Lower leg skin (tissue), 4 donors: Measurements from ENCODE around the gene SV2C. TPM values are rescaled to one million over a fixed set of nuclear protein-coding genes. Genes with fewer than 3 reads are reported as not detected.
A peak's percentile ranks its signal among the peaks of the same experiment; 100 is the strongest.

Experiments used
- DNase-seq, 2 donors: peaks; one replicate each; pipeline ENCODE4 v3.0.0-alpha.2; 2019; ENCODE audit warnings: low spot score in 2 of 2
- H3K4me3 ChIP-seq: fragments of 200-600 bp; sonication (generic); 2 replicates; pipeline ENCODE4 v1.5.1; 2017; ENCODE audit warnings: mild to moderate bottlenecking, low read depth; ENCODE audit not compliant: poor library complexity, severe bottlenecking
- CTCF ChIP-seq, 3 donors: fragments of 450-650 bp; IDR thresholded peaks; one replicate each; pipeline ENCODE4 v1.5.1; 2016; ENCODE audit warnings: antibody characterized with exemption in 3 of 3, mild to moderate bottlenecking in 3 of 3, moderate library complexity in 2 of 3
- POLR2A ChIP-seq, 2 donors: fragments of 450-650 bp; IDR thresholded peaks; one replicate each; pipeline ENCODE4 v1.6.1; 2016 to 2017; ENCODE audit warnings: antibody characterized with exemption in 2 of 2, mild to moderate bottlenecking in 1 of 2, moderate library complexity in 1 of 2
- WGBS, 2 donors: methylation state at CpG; one replicate each; pipeline ENCODE4 v1.1.5; 2018; 5-methylcytosine and 5-hydroxymethylcytosine counted together
- intact Hi-C: fragments of 100-400 bp; cut with DNase I; formaldehyde crosslinking; loops from one replicate; pipeline ENCODE4 v1.15.0; 2023; ENCODE audit warnings: low total_unique reads
- total RNA-seq, 4 donors: library from RNA; depleted of rRNA; stranded (reverse); fragments of >200 nt; gene quantifications; one replicate each; pipeline ENCODE4 v1.1.0, GENCODE V29; 2016

The SV2C gene
- total RNA-seq, 4 donors from 2014 or later = 0.04 to 0.63 (median 0.24) TPM

GRCh38 chr5:76180814-76181805 lies 97.9 kb downstream of the SV2C start:
- TF ChIP-seq CTCF (IDR thresholded peaks at IDR 0.05) = no peak
- TF ChIP-seq POLR2A (IDR thresholded peaks at IDR 0.05) = no peak
- intact Hi-C loops = no loop called here
- peak in 1 of 2 donors; percentile 21 for DNase-seq
- H3K4me3 ChIP-seq = no peak overlapping the region
- 52 to 62% methylated on average over 8 of the region's 8 CpGs for WGBS, 2 donors

GRCh38 chr5:76187386-76187785 lies 104.2 kb downstream of the SV2C start:
- DNase-seq = no peak
- intact Hi-C loops = no loop called here
- no peak overlapping the region for H3K4me3 ChIP-seq
- TF ChIP-seq POLR2A (IDR thresholded peaks at IDR 0.05) (no peak), CTCF (IDR thresholded peaks at IDR 0.05) (no peak)

GRCh38 chr5:76190356-76190755 lies 107.2 kb downstream of the SV2C start:
- intact Hi-C loops = no loop called here
- no peak overlapping the region for H3K4me3 ChIP-seq
- WGBS, 2 donors = 92 to 93% methylated on average over 3 of the region's 3 CpGs
- DNase-seq = no peak
- TF ChIP-seq POLR2A (IDR thresholded peaks at IDR 0.05) (no peak), CTCF (IDR thresholded peaks at IDR 0.05) (no peak)

GRCh38 chr5:76192837-76193236 lies 109.7 kb downstream of the SV2C start:
- 40 to 52% methylated on average over 5 of the region's 5 CpGs for WGBS, 2 donors
- TF ChIP-seq POLR2A (IDR thresholded peaks at IDR 0.05) (no peak), CTCF (IDR thresholded peaks at IDR 0.05) (no peak)
- no peak overlapping the region for H3K4me3 ChIP-seq
- no peak for DNase-seq
- intact Hi-C loops = no loop called here

- no peak overlapping the region for H3K4me3 ChIP-seq
- TF ChIP-seq CTCF (IDR thresholded peaks at IDR 0.05) (no peak), POLR2A (IDR thresholded peaks at IDR 0.05) (no peak)
- DNase-seq = no peak
- intact Hi-C loops = no loop called here
These were observed 110.5 kb downstream of the SV2C start for GRCh38 chr5:76193635-76194034.
